NCI-H748 (cell line): Measurements from ENCODE around the gene RBMS3.
A peak's percentile ranks its signal among the peaks of the same experiment; 100 is the strongest.
"Not testable (repeated sequence)": the region's sequence is repeated elsewhere in the genome, so short reads cannot be mapped to it uniquely, and the experiment has no call there.

Experiments
- DNase-seq: peaks from one replicate; lab custom pipeline; 2025; ENCODE audit not compliant: unreplicated experiment; lab: John Stamatoyannopoulos, UW

RBMS3 gene

GRCh38 chr3:29759411-29760225 lies 478.7 kb downstream of the RBMS3 start:
- DNase-seq = peak; percentile 88

GRCh38 chr3:29760226-29760685 lies 479.4 kb downstream of the RBMS3 start:
- no peak for DNase-seq

- no peak for DNase-seq
Measured at GRCh38 chr3:29761517-29761916, 480.6 kb downstream of the RBMS3 start.

GRCh38 chr3:29763115-29763514 lies 482.2 kb downstream of the RBMS3 start:
- DNase-seq = no peak

DNA sequence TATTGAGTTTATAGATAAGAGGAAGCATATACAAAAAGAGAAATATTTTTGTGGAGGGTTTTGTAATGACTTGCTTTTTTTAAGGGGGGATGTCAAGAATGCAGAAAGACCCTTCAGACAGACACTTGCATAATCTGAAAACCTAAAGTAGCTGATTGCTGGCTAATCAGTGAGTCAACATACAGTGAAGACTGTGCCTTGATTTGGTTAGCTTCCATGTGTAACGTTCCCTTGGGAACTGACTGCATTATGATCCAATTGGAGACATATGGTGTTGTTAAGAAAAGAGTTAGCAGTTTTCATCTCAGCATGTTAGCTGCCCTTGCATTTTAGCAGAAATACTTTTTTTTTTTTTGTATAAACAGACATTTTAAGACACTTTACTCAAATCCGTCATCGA lies 483.2 kb downstream of the RBMS3 start:
- no peak for DNase-seq

- DNase-seq = peak; percentile 54
Measured at GRCh38 chr3:29764603-29765254, 483.9 kb downstream of the RBMS3 start.

GRCh38 chr3:29771602-29772001 lies 490.7 kb downstream of the RBMS3 start:
- DNase-seq = no peak

DNA sequence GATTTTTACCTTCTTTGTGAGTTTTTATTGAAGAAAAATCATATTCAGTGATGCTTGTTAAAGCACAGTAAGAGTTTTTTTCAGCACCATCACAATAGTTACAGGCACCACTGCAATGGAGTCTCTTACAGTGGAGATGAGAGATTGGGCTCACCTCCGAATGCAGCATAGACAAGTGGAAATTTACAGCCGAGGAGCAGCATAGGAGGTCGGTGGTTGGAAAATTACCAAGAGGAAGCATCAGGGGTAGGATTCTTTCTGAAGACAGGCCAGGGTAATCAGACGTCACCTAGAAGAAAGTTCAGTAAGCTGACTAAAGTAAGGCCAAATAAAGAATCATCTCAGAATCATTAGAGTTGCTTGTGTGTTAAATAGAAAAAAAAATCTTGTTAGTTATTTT lies 491.6 kb downstream of the RBMS3 start:
- no peak for DNase-seq

DNA sequence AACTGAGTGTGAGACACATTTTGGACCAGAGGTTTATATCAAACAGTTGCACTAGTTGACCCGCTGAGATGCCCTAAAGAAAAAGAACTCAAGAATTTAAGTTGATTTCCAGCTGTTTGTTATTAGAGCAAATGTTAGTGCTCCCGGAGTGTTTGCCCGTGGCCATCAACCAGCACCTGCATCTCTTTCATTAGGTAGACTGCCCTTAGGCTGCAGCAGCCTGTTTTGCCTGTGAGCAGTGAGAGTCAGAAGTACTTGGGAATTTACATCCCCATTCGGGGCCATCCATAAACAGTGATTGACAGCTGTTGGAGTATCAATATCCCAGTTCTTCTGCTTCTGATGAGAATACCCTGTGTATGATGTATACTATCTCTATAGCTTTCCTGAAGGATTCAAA lies 492.6 kb downstream of the RBMS3 start:
- no peak for DNase-seq

DNA sequence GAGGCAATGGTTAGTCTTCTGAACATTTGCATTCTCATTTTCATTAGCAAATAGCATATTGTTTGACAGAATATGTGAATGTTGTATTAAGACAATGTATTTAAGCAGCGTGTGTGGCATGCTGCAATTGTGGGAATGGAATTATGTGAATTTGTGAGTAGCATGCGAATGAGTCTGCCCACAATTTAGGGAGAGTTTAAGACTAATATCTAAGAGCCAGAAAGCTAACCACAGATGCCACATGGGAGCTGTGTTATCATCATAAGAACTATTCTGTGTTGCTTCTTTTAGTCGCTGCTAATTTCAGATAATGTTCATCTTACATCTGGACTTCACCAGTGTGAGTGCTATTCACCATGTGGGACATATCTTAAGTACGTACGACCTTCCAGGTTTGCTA lies 494.5 kb downstream of the RBMS3 start:
- DNase-seq = no peak

GRCh38 chr3:29777869-29778268 lies 497.0 kb downstream of the RBMS3 start:
- no peak for DNase-seq

GRCh38 chr3:29789686-29790085 lies 508.8 kb downstream of the RBMS3 start:
- no peak for DNase-seq

DNA sequence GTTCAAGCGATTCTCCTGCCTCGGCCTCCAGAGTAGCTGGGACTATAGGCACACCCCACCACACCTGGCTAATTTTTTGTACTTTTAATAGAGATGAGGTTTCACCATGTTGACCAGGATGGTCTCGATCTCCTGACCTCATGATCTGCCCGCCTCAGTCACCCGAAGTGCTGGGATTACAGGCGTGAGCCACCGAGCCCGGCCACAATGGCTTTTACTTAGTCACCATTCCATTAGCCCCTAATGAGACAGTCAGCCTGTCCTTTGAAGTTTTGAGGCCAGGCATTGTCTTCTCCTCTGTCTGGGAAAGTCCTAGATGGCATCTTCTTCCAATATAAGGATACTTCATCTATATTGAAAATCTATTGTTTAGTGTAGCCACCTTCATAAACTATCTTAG lies 515.9 kb downstream of the RBMS3 start:
- DNase-seq = no peak

- no peak for DNase-seq
Measured at GRCh38 chr3:29802057-29802456, 521.2 kb downstream of the RBMS3 start.

GRCh38 chr3:29804044-29804443 lies 523.2 kb downstream of the RBMS3 start:
- DNase-seq = no peak

DNA sequence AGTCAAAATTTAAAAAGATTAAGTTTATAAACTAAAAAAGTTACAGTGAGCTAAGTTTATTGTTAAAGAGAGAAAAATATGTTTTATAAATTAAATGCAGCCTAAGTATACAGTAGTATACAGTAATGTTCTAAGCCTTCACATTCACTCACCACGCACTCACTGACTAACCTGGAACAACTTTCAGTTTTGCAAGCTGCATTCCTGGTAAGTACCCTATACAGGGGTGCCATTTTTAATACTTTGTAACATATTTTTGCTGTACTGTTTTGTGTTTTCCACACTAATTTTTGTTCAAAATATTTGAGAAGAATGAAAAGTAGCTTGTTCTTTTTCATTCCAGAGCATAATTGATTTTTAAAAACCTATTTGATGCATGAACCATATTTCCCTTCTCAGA lies 524.9 kb downstream of the RBMS3 start:
- no peak for DNase-seq

DNA sequence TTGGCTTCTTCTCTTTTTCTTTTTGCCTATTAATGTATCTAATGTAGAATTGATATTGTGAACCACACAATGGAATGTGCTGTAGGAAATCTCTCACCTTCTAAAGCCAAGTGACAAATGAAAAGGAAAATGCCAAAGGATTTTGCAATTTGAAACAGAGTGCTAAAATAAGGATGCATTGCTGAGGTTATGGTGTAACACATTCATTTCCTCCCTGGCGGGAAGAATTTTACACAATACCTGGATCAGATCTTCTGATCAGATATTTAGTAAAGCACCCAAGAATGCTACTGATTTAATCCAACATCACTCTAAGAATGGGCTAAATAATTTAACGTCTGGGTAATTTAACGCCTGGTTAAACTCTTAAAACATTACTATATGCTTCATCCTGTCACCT lies 527.5 kb downstream of the RBMS3 start:
- not testable (repeated sequence) for DNase-seq

DNA sequence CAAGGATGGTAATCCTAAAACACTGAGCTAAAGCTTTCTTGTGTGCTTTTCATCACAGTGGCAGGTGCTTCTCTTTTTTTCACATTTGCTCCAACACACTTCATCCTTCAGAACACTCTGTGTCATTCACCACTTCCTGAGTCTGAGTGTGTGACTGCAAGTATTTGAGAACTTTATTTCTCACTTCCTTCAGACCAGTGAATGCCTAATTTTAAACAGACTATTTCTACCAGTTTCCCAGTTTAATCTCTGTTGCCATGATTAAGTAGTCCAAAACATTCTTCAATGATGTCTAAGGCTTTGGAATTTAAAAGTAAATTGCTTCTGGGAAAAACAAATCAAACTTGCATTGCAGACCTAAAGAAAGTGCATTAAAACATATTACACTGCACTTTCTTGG lies 541.2 kb downstream of the RBMS3 start:
- no peak for DNase-seq

GRCh38 chr3:29823233-29823632 lies 542.4 kb downstream of the RBMS3 start:
- DNase-seq = no peak

DNA sequence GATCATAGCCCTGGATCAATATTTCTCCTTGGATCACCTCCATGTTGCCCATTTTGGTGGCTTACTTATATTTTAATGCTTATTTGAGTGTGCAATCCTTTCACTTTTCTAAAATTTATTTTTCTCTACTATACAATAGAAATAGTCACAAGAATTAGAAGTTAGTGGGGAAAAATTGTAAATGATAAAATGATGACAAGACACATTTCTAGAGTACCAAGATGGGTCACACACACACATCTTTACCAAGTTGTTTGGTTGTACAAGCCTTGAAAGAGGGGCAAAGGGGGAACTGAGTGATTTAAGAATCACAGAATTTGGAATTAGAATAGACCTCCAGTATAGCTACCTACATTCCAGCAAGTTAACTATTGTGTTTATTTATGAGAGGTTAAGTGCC lies 545.8 kb downstream of the RBMS3 start:
- no peak for DNase-seq

- DNase-seq = no peak
Measured at GRCh38 chr3:29827756-29828155, 546.9 kb downstream of the RBMS3 start.

DNA sequence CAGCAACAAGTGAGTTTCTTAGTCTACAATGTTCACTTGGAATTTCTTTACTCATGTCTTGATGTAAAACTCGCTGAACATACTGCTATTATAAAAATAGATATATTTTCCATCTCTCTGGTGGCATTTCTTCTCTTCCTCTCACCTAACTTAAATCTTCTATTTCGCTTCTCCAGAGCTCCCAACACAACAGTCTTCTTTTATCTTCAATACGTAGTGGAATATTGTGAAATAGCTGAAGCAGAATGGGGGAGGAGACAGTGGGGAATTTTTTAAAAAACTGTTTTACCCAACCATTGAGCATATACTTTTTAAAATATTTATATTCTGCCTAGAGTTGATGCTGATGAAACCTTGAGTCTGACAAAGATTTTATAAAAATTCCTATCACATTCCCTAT lies 548.5 kb downstream of the RBMS3 start:
- DNase-seq = no peak

DNA sequence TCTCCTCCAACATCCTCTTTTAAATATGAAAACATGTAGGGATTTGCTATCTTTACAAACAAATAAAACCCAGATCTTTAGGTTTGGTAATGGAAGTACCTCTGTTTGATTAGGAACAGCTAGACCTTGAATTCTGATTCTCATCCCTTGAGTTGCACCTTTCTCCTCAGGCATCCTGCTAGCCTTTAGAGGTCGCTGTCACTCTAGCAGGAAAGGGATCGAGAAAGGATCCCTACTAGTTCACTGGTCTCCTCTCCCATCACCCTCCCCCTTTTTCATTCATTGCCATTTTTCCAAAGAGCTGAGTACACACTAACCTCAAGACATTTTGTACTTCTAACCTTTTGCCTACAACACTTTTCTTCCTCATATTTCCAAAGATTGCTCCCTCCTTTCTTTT lies 569.8 kb downstream of the RBMS3 start:
- DNase-seq = no peak
